B cell (primary cell): ENCODE data around the gene LRRC70.

Experiments used
- CTCF ChIP-seq: fragments of 200-600 bp; IDR thresholded peaks from one replicate; pipeline ENCODE4 v1.8.0; 2022; ENCODE audit warnings: antibody characterized with exemption, mild to moderate bottlenecking
- EZH2 ChIP-seq: IDR thresholded peaks from 2 replicates; pipeline ENCODE4 v1.6.1; 2012; ENCODE audit warnings: borderline replicate concordance, low read depth, mild to moderate bottlenecking, moderate library complexity, low read length; ENCODE audit not compliant: insufficient read depth, poor library complexity, severe bottlenecking

- TF ChIP-seq CTCF (no peak), EZH2 (no peak)
These were observed 38.1 kb downstream of the LRRC70 start for GRCh38 chr5:62616615-62617277.
